Fibroblast of the aortic adventitia (primary cell): ENCODE measurements around the gene PDE7B. TPM values are rescaled to one million over a fixed set of nuclear protein-coding genes. Genes with fewer than 3 reads are reported as not detected.
A peak's percentile ranks its signal among the peaks of the same experiment; 100 is the strongest.
"Not testable (repeated sequence)": the region's sequence is repeated elsewhere in the genome, so short reads cannot be mapped to it uniquely, and the experiment has no call there.

Experiments
- DNase-seq: peaks from one replicate; pipeline ENCODE4 v3.0.0-alpha.2; 2010; ENCODE audit warnings: low read depth
- H3K4me3 ChIP-seq: 2 replicates; pipeline ENCODE4 v1.5.1; 2011; ENCODE audit warnings: low read depth, mild to moderate bottlenecking, control low read depth, low read length, moderate library complexity
- total RNA-seq: library from RNA; depleted of rRNA; stranded (reverse); fragments of >200 nt; gene quantifications from 2 replicates; pipeline ENCODE4 v1.2.3, GENCODE V29; 2012; ENCODE audit warnings: low replicate concordance
- TF ChIP-seq, protein P1 (sequence below): IDR thresholded peaks from 2 replicates; pipeline ENCODE4 v1.5.1; 2011; ENCODE audit warnings: mild to moderate bottlenecking, low read length, control low read depth, inconsistent platforms; ENCODE audit not compliant: insufficient read depth

Gene PDE7B
- total RNA-seq, 1 donor = 23.9 TPM

DNA sequence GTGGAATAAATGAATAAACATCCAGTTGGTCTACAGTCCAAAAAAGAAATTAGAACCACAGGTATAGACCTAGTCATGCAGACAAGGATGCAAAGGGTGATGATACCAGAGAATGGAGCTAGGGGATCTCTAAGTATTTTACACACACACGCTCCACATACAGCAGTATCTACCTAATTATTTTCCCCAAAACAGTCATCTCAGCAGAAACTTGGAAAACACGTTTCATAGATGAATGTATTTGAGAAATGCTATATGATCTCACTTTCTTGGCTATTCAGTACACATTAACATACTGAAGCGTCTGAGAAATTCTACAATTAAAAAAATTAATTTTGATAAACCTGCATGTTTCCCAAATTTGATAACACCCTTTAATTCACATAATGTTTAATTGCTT is 243.3 kb downstream of the PDE7B start:
- no peak for DNase-seq
- TF ChIP-seq, protein P1, sequence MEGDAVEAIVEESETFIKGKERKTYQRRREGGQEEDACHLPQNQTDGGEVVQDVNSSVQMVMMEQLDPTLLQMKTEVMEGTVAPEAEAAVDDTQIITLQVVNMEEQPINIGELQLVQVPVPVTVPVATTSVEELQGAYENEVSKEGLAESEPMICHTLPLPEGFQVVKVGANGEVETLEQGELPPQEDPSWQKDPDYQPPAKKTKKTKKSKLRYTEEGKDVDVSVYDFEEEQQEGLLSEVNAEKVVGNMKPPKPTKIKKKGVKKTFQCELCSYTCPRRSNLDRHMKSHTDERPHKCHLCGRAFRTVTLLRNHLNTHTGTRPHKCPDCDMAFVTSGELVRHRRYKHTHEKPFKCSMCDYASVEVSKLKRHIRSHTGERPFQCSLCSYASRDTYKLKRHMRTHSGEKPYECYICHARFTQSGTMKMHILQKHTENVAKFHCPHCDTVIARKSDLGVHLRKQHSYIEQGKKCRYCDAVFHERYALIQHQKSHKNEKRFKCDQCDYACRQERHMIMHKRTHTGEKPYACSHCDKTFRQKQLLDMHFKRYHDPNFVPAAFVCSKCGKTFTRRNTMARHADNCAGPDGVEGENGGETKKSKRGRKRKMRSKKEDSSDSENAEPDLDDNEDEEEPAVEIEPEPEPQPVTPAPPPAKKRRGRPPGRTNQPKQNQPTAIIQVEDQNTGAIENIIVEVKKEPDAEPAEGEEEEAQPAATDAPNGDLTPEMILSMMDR = no peak
- no peak overlapping the region for H3K4me3 ChIP-seq

DNA sequence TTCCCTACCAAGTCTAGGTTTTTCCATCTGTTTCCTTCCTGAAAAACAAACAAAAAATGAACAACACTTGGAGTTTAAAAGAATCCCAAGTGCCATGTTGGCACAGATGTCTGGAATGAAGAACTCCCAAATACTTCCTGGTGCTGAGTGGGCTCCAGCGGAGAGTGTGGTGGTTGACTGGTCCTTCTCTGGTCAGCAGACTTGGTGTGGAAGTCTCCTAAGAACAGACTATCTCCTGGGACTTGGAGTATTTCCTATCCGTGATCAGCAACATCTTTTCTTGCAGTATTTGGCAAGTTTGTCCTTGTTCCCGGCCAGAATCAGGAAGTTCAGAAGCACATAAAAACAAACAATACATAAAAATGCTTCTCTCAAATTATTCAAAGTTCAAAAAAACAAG is 244.5 kb downstream of the PDE7B start:
- no peak overlapping the region for H3K4me3 ChIP-seq
- peak; percentile 82 for DNase-seq
- TF ChIP-seq, protein P1 = no peak

DNA sequence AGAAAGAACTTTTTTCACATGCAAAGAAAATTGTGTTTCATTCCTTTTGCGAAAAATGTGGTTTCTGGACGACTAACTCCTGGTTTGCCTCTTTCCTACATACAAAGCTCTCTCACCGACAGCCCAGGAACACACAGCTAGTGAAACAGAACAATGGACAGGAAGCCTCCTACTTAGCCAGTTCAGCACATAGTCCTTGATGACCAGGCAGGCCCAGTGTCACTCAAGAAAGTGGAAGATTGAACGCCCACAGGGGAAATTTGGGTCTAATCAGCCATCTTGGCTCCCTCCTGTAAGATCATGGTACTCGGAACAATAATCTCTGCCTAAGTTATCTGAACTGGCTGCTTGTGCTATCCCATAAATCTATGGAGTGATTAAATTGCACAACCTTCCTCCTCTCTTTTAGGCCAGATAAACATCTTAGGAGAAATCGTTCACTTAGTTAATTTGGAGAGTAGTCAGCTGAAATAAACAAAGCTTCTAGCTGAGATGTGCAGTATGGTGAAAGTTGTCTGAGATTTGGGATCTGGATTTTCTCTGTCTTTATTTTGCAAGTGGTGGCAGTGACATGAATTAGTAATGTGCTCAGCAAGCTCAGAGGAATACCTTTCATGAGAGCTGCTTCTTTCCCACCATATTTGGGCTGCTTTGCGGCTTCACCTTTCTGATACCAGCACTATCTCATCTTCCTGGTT is 251.6 kb downstream of the PDE7B start:
- no peak overlapping the region for H3K4me3 ChIP-seq
- DNase-seq = peak; percentile 74
- TF ChIP-seq, protein P1 = no peak

DNA sequence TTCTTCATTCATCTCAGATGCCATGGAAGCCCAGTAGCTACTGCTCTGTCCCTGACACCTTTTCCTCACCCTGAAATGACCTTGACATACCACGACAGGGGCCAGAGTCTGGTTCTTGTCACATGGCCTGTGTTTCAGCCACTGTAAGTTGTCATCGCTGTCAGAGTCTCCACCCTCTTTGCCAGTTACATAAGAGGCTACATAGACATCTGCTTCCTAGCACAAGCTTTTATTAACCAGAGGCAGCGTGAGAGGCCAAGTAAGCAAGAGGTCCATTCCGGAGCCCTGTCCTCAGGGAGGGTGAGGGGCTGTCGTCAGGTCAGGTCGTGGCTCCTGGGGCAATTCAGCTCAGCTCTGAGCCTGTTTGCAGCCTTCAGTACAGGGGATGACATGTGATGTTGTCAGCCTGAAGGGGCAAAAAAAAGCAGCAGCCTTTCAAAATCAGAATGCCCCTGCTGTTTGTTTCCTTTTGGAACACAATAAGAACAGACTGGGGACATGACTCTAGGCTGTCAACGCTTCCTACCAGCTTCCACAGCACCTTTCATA is 252.3 kb downstream of the PDE7B start:
- H3K4me3 ChIP-seq = no peak overlapping the region
- DNase-seq = peak; percentile 52

DNA sequence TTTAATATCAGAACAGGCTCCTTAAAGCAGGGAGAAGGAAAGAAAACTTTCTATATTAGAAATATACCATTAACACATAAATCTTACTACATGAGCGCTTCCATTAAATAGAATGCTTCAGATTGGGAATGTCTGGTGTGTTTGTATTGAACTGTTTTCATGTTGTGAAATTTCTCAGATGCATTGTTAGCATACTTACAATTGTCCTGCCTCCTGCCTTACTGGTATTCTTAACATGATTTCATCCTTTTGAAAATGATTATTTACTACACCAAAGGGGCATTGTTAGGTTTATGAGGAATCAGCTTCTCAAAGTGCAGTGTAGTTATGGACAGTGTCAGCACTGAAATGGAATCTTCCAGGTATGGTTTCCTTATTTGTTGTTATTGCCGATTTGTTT is 253.1 kb downstream of the PDE7B start:
- no peak for DNase-seq
- H3K4me3 ChIP-seq = no peak overlapping the region
- TF ChIP-seq, protein P1 = no peak

More for the DNA sequence above, 252.3 kb downstream of the PDE7B start:
- TF ChIP-seq, protein P1 = no peak

DNA sequence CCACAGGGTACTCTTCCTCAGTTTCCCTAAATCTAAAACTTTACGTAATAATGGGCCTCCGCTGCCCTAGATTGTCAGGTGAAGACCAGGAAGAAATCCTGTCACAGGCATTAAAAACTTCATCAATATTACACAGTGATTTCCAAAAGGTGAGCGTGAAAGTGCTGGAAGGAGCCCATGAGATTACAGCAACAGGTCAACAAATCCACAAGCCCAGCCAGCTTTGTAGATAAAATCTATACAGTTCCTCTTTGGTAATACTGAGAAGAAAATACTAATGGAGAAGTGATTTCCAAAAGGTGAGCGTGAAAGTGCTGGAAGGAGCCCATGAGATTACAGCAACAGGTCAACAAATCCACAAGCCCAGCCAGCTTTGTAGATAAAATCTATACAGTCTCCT is 254.3 kb downstream of the PDE7B start:
- not testable (repeated sequence) for DNase-seq, H3K4me3 ChIP-seq

DNA sequence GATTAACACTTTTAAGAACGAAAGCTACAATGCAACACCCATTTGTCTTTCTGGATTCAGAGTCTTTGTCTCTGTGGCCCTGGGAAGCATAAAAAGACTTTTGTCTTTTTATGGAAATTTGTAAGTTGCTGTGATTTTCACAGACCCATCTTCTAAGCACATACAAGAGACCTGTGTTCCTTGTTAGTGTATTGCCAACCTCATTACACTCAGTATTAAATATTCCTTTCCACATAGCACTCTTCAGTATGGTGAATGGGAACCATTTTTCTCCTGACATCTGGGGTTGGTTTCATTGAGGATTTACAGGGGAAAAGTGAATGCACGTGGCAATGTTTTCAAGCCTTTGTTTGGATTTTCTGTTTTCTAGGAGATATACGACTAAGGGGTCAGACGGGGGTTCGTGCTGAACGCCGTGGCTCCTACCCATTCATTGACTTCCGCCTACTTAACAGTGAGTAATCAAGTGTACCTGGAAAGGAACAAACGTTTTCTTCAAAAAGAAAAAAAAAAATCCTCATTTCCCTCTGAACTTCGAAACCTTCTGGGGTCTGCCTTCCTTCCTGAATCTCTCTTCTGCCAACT is 257.0 kb downstream of the PDE7B start:
- H3K4me3 ChIP-seq = no peak overlapping the region
- TF ChIP-seq, protein P1 = no peak
- no peak for DNase-seq
